Heart left ventricle (tissue), 16 donors: ENCODE results near the gene RRBP1. TPM values are rescaled to one million over a fixed set of nuclear protein-coding genes. Genes with fewer than 3 reads are reported as not detected.

Experiments used
- ATAC-seq, 4 donors: fragments of 200-7000 bp; cut with Tn5 transposase; one replicate each; pipeline ENCODE4 v1.9.1; 2020 to 2022; ENCODE audit warnings: moderate library complexity in 4 of 4, mild to moderate bottlenecking in 3 of 4, moderate number of reproducible peaks in 1 of 4
- DNase-seq, 5 donors: peaks; one replicate each; pipeline ENCODE4 v3.0.0-alpha.2; 2020
- H3K27ac ChIP-seq, 12 donors: fragments of 200-600 bp; sonication (generic) in 4 of 12; one replicate each; pipeline versions ENCODE4 v1.5.0 to v1.8.0; 2016 to 2022; ENCODE audit warnings: mild to moderate bottlenecking in 2 of 12
- H3K27me3 ChIP-seq, 9 donors: fragments of 200-600 bp; sonication (generic) in 2 of 9; one replicate each; pipeline versions ENCODE4 v1.5.1 to v1.8.0; 2016 to 2022; ENCODE audit warnings: mild to moderate bottlenecking in 3 of 9
- H3K36me3 ChIP-seq, 9 donors: fragments of 200-600 bp; sonication (generic) in 2 of 9; one replicate each; pipeline versions ENCODE4 v1.5.0 to v1.8.0; 2018 to 2022; ENCODE audit warnings: mild to moderate bottlenecking in 2 of 9
- H3K4me1 ChIP-seq, 12 donors: fragments of 200-600 bp; sonication (generic) in 4 of 12; one replicate each; pipeline versions ENCODE4 v1.5.0 to v1.8.0; 2016 to 2022; ENCODE audit warnings: mild to moderate bottlenecking in 3 of 12
- H3K4me3 ChIP-seq, 12 donors: fragments of 200-600 bp; sonication (generic) in 4 of 12; one replicate each; pipeline versions ENCODE4 v1.5.0 to v1.8.0; 2017 to 2022; ENCODE audit warnings: mild to moderate bottlenecking in 9 of 12, moderate library complexity in 4 of 12
- H3K9me3 ChIP-seq, 12 donors: fragments of 200-600 bp; sonication (generic) in 4 of 12; one replicate each; pipeline versions ENCODE4 v1.5.0 to v1.8.0; 2016 to 2022; ENCODE audit warnings: mild to moderate bottlenecking in 1 of 12
- POLR2A ChIP-seq, 2 donors: fragments of 450-650 bp; IDR thresholded peaks; one replicate each; pipeline ENCODE4 v1.6.1; 2017; ENCODE audit warnings: antibody characterized with exemption in 2 of 2, mild to moderate bottlenecking in 2 of 2, moderate library complexity in 2 of 2
- WGBS, 4 donors: extraction: QIAGEN DNeasy Blood & Tissue Kit in 2 of 4; methylation state at CpG; one replicate each; pipeline versions ENCODE4 v1.1.5 to v1.1.7; 2013 to 2018; 5-methylcytosine and 5-hydroxymethylcytosine counted together
- intact Hi-C, 10 donors: fragments of 100-400 bp; cut with DNase I; formaldehyde crosslinking; loops; one replicate each; pipeline versions ENCODE4 v1.11.1 to v1.14.2; 2022
- polyA plus RNA-seq, 2 donors: library from polyadenylated mRNA; stranded (reverse); fragments of 200-250 nt; gene quantifications; one replicate each; pipeline ENCODE4 v1.2.3, GENCODE V29; 2013
- total RNA-seq, 9 donors: library from RNA; depleted of rRNA in 2 of 9; stranded (reverse); fragments of >200 nt in 2 of 9; fragmentation: NEBNext Ultra II Directional in 3 of 9; extraction: Animal tissue kit (Norgen Biotek cat#: 25700) in 3 of 9; gene quantifications; one replicate each; pipeline versions ENCODE4 v1.1.0 to v1.2.4, GENCODE V29; 2016 to 2023
- TF ChIP-seq, protein P1 (sequence below), 12 donors: fragments of 200-600 bp; sonication (generic) in 4 of 12; IDR thresholded peaks; one replicate each; pipeline versions ENCODE4 v1.5.0 to v1.8.0; 2018 to 2022; ENCODE audit warnings: antibody characterized with exemption in 12 of 12, mild to moderate bottlenecking in 5 of 12
- donor health status: ischemic (EF 13 %, LVEDD 7.1; RV severe dilation, severe dysfunction).
- donor health status: healthy with polysubstance abuse.
- donor health status: DM: no; HTN: yes; CAD: no.
- donor health status: DM: no; HTN: no; CAD: no.
- donor health status: ischemic (EF 25% LVEDD 6.9; RV normal size, moderate dysfunction).
- donor health status: ischemic (EF 25% LVEDD 5.7; RV mildly dilated, moderate dysfunction).
- donor health status: healthy.
- donor health status: DM: yes; HTN: yes; CAD: no.
- donor health status: ischemic (EF 35%, LVEDD 5.7; RV mildly dilated, moderate dysfunction).
- donor health status: nonischemic (EF 11% LVEDD 7.7; RV severe dilation, severe dysfunction).
- donor health status: DM: yes; HTN: yes; CAD: no.
- donor health status: PGD.
- donor health status: ischemic (EF 29% LVEDD 5.4; RV normal size, mild dysfunction).
- donor health status: nonischemic (EF 23%, LVEDD 6.1; RV moderate dilation, normal function).

RRBP1 gene
- total and polyA plus RNA-seq, 11 donors: 24.9 to 91.3 (median 40.0) TPM

DNA sequence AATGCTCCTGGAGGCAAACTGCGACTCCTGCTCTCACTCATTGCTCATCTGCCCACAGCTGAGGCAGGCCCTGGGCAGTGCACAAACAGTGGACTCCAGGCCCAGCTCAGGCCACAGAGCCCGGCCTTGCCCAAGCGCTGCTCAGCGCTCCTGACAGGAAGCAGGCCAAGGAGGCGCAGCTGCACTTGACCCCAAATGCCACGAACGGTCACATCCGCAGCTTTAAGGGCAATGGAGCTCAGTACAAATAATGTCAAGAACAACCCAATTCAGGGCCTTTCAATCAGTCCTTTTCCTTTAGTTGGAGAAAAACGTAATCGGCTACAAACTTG is 33.8 kb downstream of the RRBP1 start:
- H3K27ac ChIP-seq: peak overlapping the region in 2 of 12 donors; percentile 20 to 59
- H3K27me3 ChIP-seq: no peaks in the 10 kb centered on the region
- DNase-seq (peak in 2 of 5 donors; percentile 45 to 58), ATAC-seq (peak in 3 of 4 donors; percentile 19 to 35 (median 25))
- no peak for TF ChIP-seq POLR2A (IDR thresholded peaks at IDR 0.05)
- TF ChIP-seq, protein P1, sequence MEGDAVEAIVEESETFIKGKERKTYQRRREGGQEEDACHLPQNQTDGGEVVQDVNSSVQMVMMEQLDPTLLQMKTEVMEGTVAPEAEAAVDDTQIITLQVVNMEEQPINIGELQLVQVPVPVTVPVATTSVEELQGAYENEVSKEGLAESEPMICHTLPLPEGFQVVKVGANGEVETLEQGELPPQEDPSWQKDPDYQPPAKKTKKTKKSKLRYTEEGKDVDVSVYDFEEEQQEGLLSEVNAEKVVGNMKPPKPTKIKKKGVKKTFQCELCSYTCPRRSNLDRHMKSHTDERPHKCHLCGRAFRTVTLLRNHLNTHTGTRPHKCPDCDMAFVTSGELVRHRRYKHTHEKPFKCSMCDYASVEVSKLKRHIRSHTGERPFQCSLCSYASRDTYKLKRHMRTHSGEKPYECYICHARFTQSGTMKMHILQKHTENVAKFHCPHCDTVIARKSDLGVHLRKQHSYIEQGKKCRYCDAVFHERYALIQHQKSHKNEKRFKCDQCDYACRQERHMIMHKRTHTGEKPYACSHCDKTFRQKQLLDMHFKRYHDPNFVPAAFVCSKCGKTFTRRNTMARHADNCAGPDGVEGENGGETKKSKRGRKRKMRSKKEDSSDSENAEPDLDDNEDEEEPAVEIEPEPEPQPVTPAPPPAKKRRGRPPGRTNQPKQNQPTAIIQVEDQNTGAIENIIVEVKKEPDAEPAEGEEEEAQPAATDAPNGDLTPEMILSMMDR (IDR thresholded peaks at IDR 0.05): no peak
- no peak overlapping the region for H3K4me3 ChIP-seq
- H3K36me3 ChIP-seq: peaks cover 0 to 39% (median 0%) of the 10 kb centered on the region in 9 donors
- intact Hi-C loops: loop anchor here in 1 of 10 donors (10.0 kb wide), 1 partner anchor 247 kb away; no protein-coding TSS in a partner anchor
- H3K9me3 ChIP-seq: no peaks in the 10 kb centered on the region
- H3K4me1 ChIP-seq: peaks cover 0 to 90% (median 79%) of the 10 kb centered on the region in 12 donors
- WGBS, 4 donors: 70 to 76% (median 71%) methylated on average over 10 of the region's 10 CpGs

DNA sequence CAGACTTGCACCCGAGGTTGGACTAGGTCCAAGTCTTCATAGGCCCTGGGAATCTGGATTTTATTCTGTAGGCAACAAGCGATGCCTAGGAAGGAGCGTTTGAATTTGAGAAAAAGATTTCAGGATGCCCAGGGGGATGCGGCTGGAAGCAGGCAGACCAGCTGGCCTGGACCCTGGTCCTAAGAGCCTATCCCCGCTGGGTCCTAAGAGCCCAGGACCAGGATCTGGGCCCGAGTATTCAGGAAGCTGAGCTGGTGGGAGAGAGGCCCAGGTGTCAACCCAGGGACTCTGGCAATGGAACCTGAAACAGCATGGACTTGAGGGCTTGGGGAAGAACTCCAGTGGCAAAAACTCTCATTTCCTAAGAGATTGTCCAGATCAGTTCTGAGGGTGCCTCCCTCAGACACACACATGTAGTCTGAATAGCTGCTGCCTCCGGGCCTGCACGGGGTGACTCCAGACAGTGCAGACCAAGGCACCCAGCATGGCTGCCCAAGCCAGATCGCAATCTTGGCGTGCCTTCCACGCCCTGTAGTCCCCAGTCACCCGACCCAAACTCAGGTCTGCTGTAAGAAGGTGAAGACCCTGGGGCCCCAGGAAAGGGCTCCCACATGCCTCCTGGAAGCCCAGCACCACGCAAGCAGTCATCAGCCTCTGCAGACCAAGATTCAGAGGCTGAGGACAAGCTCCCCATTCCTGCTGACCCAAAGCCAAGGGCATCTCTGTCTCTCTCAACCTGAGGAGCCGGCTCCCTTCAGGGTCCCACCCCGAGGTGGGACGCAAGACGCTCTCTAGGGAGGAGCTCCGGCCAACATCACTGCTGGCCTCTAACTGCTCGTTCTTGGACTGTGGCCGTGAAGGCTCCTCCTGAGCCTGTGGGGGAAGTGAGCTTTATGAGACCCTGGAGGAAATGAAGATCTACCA is 34.4 kb downstream of the RRBP1 start:
- peaks cover 0 to 96% (median 82%) of the 10 kb centered on the region in 12 donors for H3K4me1 ChIP-seq
- 78 to 84% (median 79%) methylated on average over 14 to 20 of the region's 20 CpGs for WGBS, 4 donors
- ATAC-seq (no peak), DNase-seq (peak in 3 of 5 donors; percentile 22 to 45 (median 23))
- intact Hi-C loops: loop anchor here in 1 of 10 donors (10.0 kb wide), 1 partner anchor 247 kb away; no protein-coding TSS in a partner anchor
- no peaks in the 10 kb centered on the region for H3K27me3 ChIP-seq
- H3K4me3 ChIP-seq: no peak overlapping the region
- TF ChIP-seq, protein P1 (IDR thresholded peaks at IDR 0.05): no peak
- TF ChIP-seq POLR2A (IDR thresholded peaks at IDR 0.05): no peak
- no peaks in the 10 kb centered on the region for H3K9me3 ChIP-seq
- H3K27ac ChIP-seq: peak overlapping the region in 7 of 12 donors; percentile 4 to 78 (median 59)
- peaks cover 0 to 39% (median 1%) of the 10 kb centered on the region in 9 donors for H3K36me3 ChIP-seq

DNA sequence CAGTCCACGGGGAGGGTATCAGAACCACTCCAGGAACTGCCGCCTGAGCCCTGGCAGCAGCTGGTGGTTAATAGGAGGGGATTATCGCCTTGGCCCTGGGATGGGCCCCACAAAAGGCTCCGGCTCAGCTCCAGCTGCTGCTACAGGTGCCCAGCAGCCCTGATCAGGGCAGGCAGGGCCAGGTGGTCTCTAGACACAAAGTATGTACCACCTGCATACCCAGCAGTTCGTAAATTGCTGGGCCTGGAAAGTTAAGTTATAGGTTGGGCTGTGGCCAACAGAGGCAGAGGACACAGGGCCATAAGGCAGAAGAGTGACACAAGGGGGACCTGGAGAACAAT is 35.1 kb downstream of the RRBP1 start:
- no peak for ATAC-seq
- Histone ChIP-seq H3K4me3 (no peak overlapping the region), H3K9me3 (no peaks in the 10 kb centered on the region), H3K27ac (peak overlapping the region in 11 of 12 donors; percentile 4 to 78 (median 49)), H3K36me3 (peaks cover 0 to 41% (median 6%) of the 10 kb centered on the region in 9 donors), H3K27me3 (no peaks in the 10 kb centered on the region), H3K4me1 (peaks cover 0 to 97% (median 82%) of the 10 kb centered on the region in 12 donors)
- peak in 2 of 5 donors; percentile 14 to 20 for DNase-seq
- WGBS, 4 donors: 39 to 59% (median 55%) methylated on average over 2 to 5 of the region's 5 CpGs
- TF ChIP-seq, protein P1 (IDR thresholded peaks at IDR 0.05): no peak
- TF ChIP-seq POLR2A (IDR thresholded peaks at IDR 0.05): no peak
- intact Hi-C loops: loop anchor here in 1 of 10 donors (10.0 kb wide), 1 partner anchor 248 kb away; no protein-coding TSS in a partner anchor
